Heart right ventricle (tissue), 16 donors: ENCODE data around the gene CPA5. TPM values are rescaled to one million over a fixed set of nuclear protein-coding genes. Genes with fewer than 3 reads are reported as not detected.
A peak's percentile ranks its signal among the peaks of the same experiment; 100 is the strongest.
"Not testable (repeated sequence)": the region's sequence is repeated elsewhere in the genome, so short reads cannot be mapped to it uniquely, and the experiment has no call there.

Source experiments
- ATAC-seq, 8 donors: fragments of 200-7000 bp; cut with Tn5 transposase; one replicate each; pipeline ENCODE4 v1.9.1; 2020; ENCODE audit warnings: mild to moderate bottlenecking in 8 of 8, moderate library complexity in 8 of 8, moderate number of reproducible peaks in 1 of 8
- DNase-seq, 2 donors: peaks; one replicate each; pipeline ENCODE4 v3.0.0-alpha.2; 2020
- H3K27ac ChIP-seq, 10 donors: fragments of 200-600 bp; sonication (generic) in 2 of 10; one replicate each; pipeline versions ENCODE4 v1.5.0 to v1.8.0; 2020 to 2022; ENCODE audit warnings: mild to moderate bottlenecking in 3 of 10
- H3K27me3 ChIP-seq, 7 donors: fragments of 200-600 bp; one replicate each; pipeline ENCODE4 v1.8.0; 2021 to 2022; ENCODE audit warnings: mild to moderate bottlenecking in 2 of 7
- H3K36me3 ChIP-seq, 9 donors: fragments of 200-600 bp; sonication (generic) in 1 of 9; one replicate each; pipeline versions ENCODE4 v1.5.0 to v1.8.0; 2020 to 2022; ENCODE audit warnings: mild to moderate bottlenecking in 2 of 9
- H3K4me1 ChIP-seq, 9 donors: fragments of 200-600 bp; sonication (generic) in 1 of 9; one replicate each; pipeline versions ENCODE4 v1.5.0 to v1.8.0; 2020 to 2022; ENCODE audit warnings: mild to moderate bottlenecking in 4 of 9
- H3K4me3 ChIP-seq, 10 donors: fragments of 200-600 bp; sonication (generic) in 2 of 10; one replicate each; pipeline versions ENCODE4 v1.5.0 to v1.8.0; 2020 to 2022; ENCODE audit warnings: mild to moderate bottlenecking in 7 of 10, moderate library complexity in 2 of 10
- H3K9me3 ChIP-seq, 11 donors: fragments of 200-600 bp in 10 of 11; sonication (generic) in 2 of 11; one replicate each; pipeline versions ENCODE4 v1.5.0 to v1.8.0; 2013 to 2022; ENCODE audit warnings: mild to moderate bottlenecking in 2 of 11, control low read depth in 1 of 11, moderate library complexity in 1 of 11
- WGBS, 2 donors: extraction: QIAGEN DNeasy Blood & Tissue Kit; methylation state at CpG; one replicate each; pipeline ENCODE4 v1.1.7; 2013; ENCODE audit warnings: inconsistent platforms in 1 of 2; 5-methylcytosine and 5-hydroxymethylcytosine counted together
- intact Hi-C, 10 donors: fragments of 100-400 bp; cut with DNase I; formaldehyde crosslinking; loops; one replicate each; pipeline versions ENCODE4 v1.11.1 to v1.14.2; 2022
- polyA plus RNA-seq, 2 donors: library from polyadenylated mRNA; stranded (reverse); fragments of 200-250 nt; gene quantifications; one replicate each; pipeline ENCODE4 v1.2.3, GENCODE V29; 2013
- total RNA-seq, 10 donors: library from RNA; stranded (reverse); fragmentation: NEBNext Ultra II Directional in 3 of 10; extraction: Animal tissue kit (Norgen Biotek cat#: 25700) in 3 of 10; gene quantifications; one replicate each; pipeline versions ENCODE4 v1.2.1 to v1.2.4, GENCODE V29; 2021 to 2023
- TF ChIP-seq, protein P1 (sequence below), 9 donors: fragments of 200-600 bp; sonication (generic) in 2 of 9; IDR thresholded peaks; one replicate each; pipeline versions ENCODE4 v1.5.0 to v1.8.0; 2021 to 2022; ENCODE audit warnings: antibody characterized with exemption in 9 of 9, mild to moderate bottlenecking in 5 of 9, moderate library complexity in 1 of 9
- donor health status: Arrhythmogenic right ventricular cardiomyopathy.
- donor health status: ischemic (EF 13 %, LVEDD 7.1; RV severe dilation, severe dysfunction).
- donor health status: healthy with polysubstance abuse.
- donor health status: DM: no; HTN: yes; CAD: no.
- donor health status: DM: no; HTN: no; CAD: no.
- donor health status: ischemic (EF 25% LVEDD 6.9; RV normal size, moderate dysfunction).
- donor health status: ischemic (EF 25% LVEDD 5.7; RV mildly dilated, moderate dysfunction).
- donor health status: healthy.
- donor health status: DM: yes; HTN: yes; CAD: no.
- donor health status: Ischemic cardiomyopathy.
- donor health status: ischemic (EF 35%, LVEDD 5.7; RV mildly dilated, moderate dysfunction).
- donor health status: nonischemic (EF 11% LVEDD 7.7; RV severe dilation, severe dysfunction).
- donor health status: DM: yes; HTN: yes; CAD: no.
- donor health status: PGD.
- donor health status: ischemic (EF 29% LVEDD 5.4; RV normal size, mild dysfunction).
- donor health status: nonischemic (EF 23%, LVEDD 6.1; RV moderate dilation, normal function).

CPA5 gene
- total and polyA plus RNA-seq, 12 donors: 0.06 TPM; not detected in 11

GRCh38 chr7:130369831-130370550, 25.4 kb downstream of the CPA5 start:
- WGBS, 2 donors: 61 to 81% methylated on average over 3 of the region's 3 CpGs
- Histone ChIP-seq H3K36me3 (no peaks in the 10 kb centered on the region), H3K9me3 (no peaks in the 10 kb centered on the region), H3K4me3 (no peak overlapping the region), H3K27ac (peak overlapping the region in 3 of 10 donors; percentile 6 to 43 (median 41)), H3K27me3 (no peaks in the 10 kb centered on the region), H3K4me1 (peaks cover 5 to 51% (median 14%) of the 10 kb centered on the region in 9 donors)
- ATAC-seq (no peak), DNase-seq (no peak)
- TF ChIP-seq, protein P1, sequence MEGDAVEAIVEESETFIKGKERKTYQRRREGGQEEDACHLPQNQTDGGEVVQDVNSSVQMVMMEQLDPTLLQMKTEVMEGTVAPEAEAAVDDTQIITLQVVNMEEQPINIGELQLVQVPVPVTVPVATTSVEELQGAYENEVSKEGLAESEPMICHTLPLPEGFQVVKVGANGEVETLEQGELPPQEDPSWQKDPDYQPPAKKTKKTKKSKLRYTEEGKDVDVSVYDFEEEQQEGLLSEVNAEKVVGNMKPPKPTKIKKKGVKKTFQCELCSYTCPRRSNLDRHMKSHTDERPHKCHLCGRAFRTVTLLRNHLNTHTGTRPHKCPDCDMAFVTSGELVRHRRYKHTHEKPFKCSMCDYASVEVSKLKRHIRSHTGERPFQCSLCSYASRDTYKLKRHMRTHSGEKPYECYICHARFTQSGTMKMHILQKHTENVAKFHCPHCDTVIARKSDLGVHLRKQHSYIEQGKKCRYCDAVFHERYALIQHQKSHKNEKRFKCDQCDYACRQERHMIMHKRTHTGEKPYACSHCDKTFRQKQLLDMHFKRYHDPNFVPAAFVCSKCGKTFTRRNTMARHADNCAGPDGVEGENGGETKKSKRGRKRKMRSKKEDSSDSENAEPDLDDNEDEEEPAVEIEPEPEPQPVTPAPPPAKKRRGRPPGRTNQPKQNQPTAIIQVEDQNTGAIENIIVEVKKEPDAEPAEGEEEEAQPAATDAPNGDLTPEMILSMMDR (IDR thresholded peaks at IDR 0.05): no peak
- intact Hi-C loops: loop anchor here in 1 of 10 donors (10.0 kb wide), 1 partner anchor 55 kb away; no protein-coding TSS in a partner anchor

DNA sequence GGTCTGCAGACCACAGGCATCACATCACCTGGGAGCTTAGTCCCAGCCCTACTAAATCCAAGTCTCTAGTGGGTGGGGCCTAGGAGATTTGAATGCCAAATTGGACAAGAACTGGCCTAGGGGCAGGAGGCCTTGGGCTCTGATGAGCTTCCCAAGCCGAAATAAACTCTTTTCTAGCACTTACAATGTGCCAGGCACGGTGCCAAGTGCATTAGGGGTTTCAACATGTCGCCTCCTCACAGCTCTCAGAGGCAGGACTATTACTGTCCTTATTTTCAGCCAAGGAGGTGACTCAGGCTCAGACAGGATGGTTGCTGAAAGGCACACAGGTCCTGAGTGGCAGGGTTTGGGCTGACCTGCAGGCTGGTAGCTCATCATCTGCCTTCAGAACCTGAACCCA, 26.4 kb downstream of the CPA5 start:
- Histone ChIP-seq H3K27ac (peak overlapping the region in 3 of 10 donors; percentile 6 to 43 (median 6)), H3K4me1 (peaks cover 5 to 51% (median 14%) of the 10 kb centered on the region in 9 donors), H3K36me3 (no peaks in the 10 kb centered on the region), H3K4me3 (no peak overlapping the region), H3K9me3 (peaks cover 0 to 3% (median 0%) of the 10 kb centered on the region in 11 donors), H3K27me3 (no peaks in the 10 kb centered on the region)
- TF ChIP-seq, protein P1 (IDR thresholded peaks at IDR 0.05): no peak
- WGBS, 2 donors: 82 to 84% methylated on average over 3 of the region's 3 CpGs
- DNase-seq (no peak), ATAC-seq (no peak)
- intact Hi-C loops: no loop called here

DNA sequence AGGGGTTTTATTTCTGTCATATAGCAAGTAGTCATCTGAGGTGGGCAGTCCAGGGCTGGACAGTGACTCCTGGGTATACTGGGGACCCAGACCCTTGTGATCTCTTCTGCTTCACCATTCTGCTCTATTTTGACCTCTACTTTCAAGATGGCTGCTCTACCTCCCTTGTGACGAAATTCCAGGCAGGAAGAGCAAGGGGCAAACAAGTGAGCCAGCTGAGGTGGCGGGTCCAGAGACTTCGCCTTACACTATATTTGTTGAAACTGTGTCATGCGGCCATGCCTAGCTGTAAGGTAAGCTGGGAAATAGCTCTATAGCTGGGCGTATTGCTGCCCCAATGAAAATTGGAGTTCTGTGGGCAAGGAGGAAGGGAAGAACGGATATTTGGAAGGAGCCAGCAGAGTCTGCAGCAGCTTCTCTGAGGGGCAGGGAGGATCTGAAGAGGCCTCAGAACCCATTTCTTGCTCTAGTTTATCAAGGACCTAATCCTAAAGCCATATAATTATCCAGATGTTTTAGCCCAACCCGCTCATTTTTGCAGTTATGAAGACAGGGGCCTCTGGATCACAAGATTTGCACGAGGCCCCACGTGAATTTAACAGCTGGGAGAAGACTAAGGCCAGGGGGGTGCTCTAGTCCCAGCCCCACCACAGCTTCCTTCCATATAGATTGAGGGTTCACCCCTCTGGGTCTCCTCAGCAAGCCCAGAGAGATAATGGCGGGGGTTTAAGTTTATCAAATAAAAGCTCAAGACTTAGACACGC, 28.0 kb downstream of the CPA5 start:
- Histone ChIP-seq H3K27me3 (no peaks in the 10 kb centered on the region), H3K4me3 (no peak overlapping the region), H3K9me3 (peaks cover 0 to 15% (median 0%) of the 10 kb centered on the region in 11 donors), H3K4me1 (peaks cover 5 to 51% (median 14%) of the 10 kb centered on the region in 9 donors), H3K36me3 (no peaks in the 10 kb centered on the region), H3K27ac (peak overlapping the region in 9 of 10 donors; percentile 75 to 91 (median 82))
- TF ChIP-seq, protein P1 (IDR thresholded peaks at IDR 0.05): no peak
- 89 to 91% methylated on average over 11 of the region's 11 CpGs for WGBS, 2 donors
- DNase-seq (no peak), ATAC-seq (no peak)
- intact Hi-C loops: no loop called here

DNA sequence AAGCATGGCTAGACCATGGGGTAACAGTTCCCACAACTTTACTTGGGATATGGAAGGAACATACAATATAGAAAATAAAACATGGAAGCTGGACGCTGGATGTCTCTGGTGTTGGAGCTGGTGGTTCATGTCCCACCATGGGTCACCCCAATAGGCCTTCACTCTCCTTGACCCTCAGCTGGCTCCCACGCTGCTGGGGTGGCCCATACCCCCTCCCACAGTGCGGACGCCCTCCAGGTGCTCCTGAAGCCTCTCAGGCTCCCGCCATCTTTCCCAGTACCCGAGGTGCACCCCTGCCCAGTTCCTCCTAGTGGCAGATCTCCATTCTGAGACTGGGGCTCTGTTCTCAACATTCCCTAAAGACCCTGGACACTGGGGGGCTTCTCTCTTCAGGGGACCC, 29.9 kb downstream of the CPA5 start:
- Histone ChIP-seq H3K4me3 (no peak overlapping the region), H3K27me3 (no peaks in the 10 kb centered on the region), H3K36me3 (no peaks in the 10 kb centered on the region), H3K9me3 (peaks cover 0 to 15% (median 0%) of the 10 kb centered on the region in 11 donors), H3K4me1 (peaks cover 5 to 42% (median 14%) of the 10 kb centered on the region in 9 donors), H3K27ac (peak overlapping the region in 9 of 10 donors; percentile 75 to 91 (median 82))
- 97 to 98% methylated on average over 6 of the region's 6 CpGs for WGBS, 2 donors
- TF ChIP-seq, protein P1 (IDR thresholded peaks at IDR 0.05): no peak
- ATAC-seq (no peak), DNase-seq (no peak)
- intact Hi-C loops: no loop called here

- H3K27me3 ChIP-seq, H3K27ac ChIP-seq, H3K36me3 ChIP-seq, DNase-seq, H3K4me3 ChIP-seq, ATAC-seq, intact Hi-C loops: not testable (repeated sequence)
- peaks cover 0 to 15% (median 0%) of the 10 kb centered on the region in 11 donors for H3K9me3 ChIP-seq
- WGBS, 2 donors: 88 to 93% methylated on average over 1 of the region's 1 CpG
- peaks cover 0 to 36% (median 15%) of the 10 kb centered on the region in 9 donors for H3K4me1 ChIP-seq
Measured at GRCh38 chr7:130376461-130376860, 31.8 kb downstream of the CPA5 start.
